Measurements from ENCODE around the gene PPTC7.
"Not testable (repeated sequence)": the region's sequence is repeated elsewhere in the genome, so short reads cannot be mapped to it uniquely, and the experiment has no call there.

PPTC7 gene

GRCh38 chr12:110577864-110578693, 5.0 kb downstream of the PPTC7 start:
- H3K27me3 ChIP-seq (replicated peaks in 2 of 5; ENCODE audit: control insufficient read depth in 4 of 5, insufficient read depth in 5 of 5, low read length in 4 of 5) = no peaks in the 10 kb centered on the region
- peaks cover 15 to 58% (median 42%) of the 10 kb centered on the region in 4 experiments for H3K4me1 ChIP-seq (ENCODE audit: control extremely low read depth in 1 of 4, control insufficient read depth in 4 of 4, insufficient read depth in 4 of 4, low read length in 3 of 4)
- peaks cover 0 to 3% (median 0%) of the 10 kb centered on the region in 4 experiments for H3K36me3 ChIP-seq (ENCODE audit: control insufficient read depth in 4 of 4, insufficient read depth in 4 of 4, low read length in 3 of 4)
- WGBS (ENCODE audit: insufficient coverage) = 30% methylated on average over 3 of the region's 8 CpGs
- peaks cover 0 to 2% (median 0%) of the 10 kb centered on the region in 5 experiments for H3K9me3 ChIP-seq (ENCODE audit: control extremely low read depth in 1 of 5, control insufficient read depth in 4 of 5, insufficient read depth in 2 of 5, low read depth in 1 of 5, low read length in 4 of 5)
- POLR2A ChIA-PET = no interaction called here
- DNase-seq = peak in 2 of 3 donors; percentile 62 to 75
- peak overlapping the region in 1 of 2 experiments; percentile 69 for H3K27ac ChIP-seq (ENCODE audit: insufficient read depth in 1 of 2, low read depth in 1 of 2, low read length in 2 of 2, poor library complexity in 1 of 2, severe bottlenecking in 2 of 2)
- H3K4me3 ChIP-seq (ENCODE audit: control insufficient read depth in 1 of 7, extremely low read depth in 1 of 7, insufficient read depth in 4 of 7, low read depth in 2 of 7, low read length in 6 of 7) = peak overlapping the region in 1 of 7 experiments; percentile 25
- CTCF ChIA-PET = interaction anchor here (1.3 to 1.5 kb wide), 3 partner anchors 12 to 23 kb away, joined by 3 to 6 read pairs (median 3); no protein-coding TSS in a partner anchor

DNA sequence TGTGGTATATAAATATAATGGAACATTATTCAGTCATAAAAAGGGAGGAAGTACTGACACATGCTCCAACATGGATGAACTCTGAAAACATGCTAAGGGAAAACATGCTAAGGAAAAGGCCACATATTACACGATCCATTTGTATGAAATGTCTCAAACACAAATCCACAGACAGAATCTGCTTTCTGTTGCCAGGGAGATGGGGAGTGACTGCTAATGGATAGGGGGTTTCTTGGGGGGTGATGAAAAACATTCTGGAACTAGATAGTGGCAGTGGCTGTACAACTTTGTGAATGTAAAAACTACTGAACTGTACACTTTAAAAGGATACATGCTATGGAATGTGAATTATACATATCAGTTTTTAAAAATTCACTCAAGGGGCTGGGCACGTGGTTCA, 6.6 kb downstream of the PPTC7 start:
- Histone ChIP-seq H3K27ac (ENCODE audit: insufficient read depth in 1 of 2, low read depth in 1 of 2, low read length in 2 of 2, poor library complexity in 1 of 2, severe bottlenecking in 2 of 2) (no peak overlapping the region), H3K27me3 (replicated peaks in 2 of 5; ENCODE audit: control insufficient read depth in 4 of 5, insufficient read depth in 5 of 5, low read length in 4 of 5) (no peaks in the 10 kb centered on the region), H3K4me3 (ENCODE audit: control insufficient read depth in 1 of 7, extremely low read depth in 1 of 7, insufficient read depth in 4 of 7, low read depth in 2 of 7, low read length in 6 of 7) (no peak overlapping the region), H3K36me3 (ENCODE audit: control insufficient read depth in 4 of 4, insufficient read depth in 4 of 4, low read length in 3 of 4) (peaks cover 0 to 4% (median 2%) of the 10 kb centered on the region in 4 experiments), H3K4me1 (ENCODE audit: control extremely low read depth in 1 of 4, control insufficient read depth in 4 of 4, insufficient read depth in 4 of 4, low read length in 3 of 4) (peaks cover 11 to 50% (median 34%) of the 10 kb centered on the region in 4 experiments), H3K9me3 (ENCODE audit: control extremely low read depth in 1 of 5, control insufficient read depth in 4 of 5, insufficient read depth in 2 of 5, low read depth in 1 of 5, low read length in 4 of 5) (peaks cover 0 to 13% (median 2%) of the 10 kb centered on the region in 5 experiments)
- ChIA-PET POLR2A (no interaction called here), CTCF (interaction anchor here (1.2 to 3.9 kb wide), 4 partner anchors 8 to 28 kb away, joined by 3 to 16 read pairs (median 8); no protein-coding TSS in a partner anchor)
- WGBS (ENCODE audit: insufficient coverage) = no CpG with 5 or more reads among the region's 2 CpGs
- DNase-seq = no peak

DNA sequence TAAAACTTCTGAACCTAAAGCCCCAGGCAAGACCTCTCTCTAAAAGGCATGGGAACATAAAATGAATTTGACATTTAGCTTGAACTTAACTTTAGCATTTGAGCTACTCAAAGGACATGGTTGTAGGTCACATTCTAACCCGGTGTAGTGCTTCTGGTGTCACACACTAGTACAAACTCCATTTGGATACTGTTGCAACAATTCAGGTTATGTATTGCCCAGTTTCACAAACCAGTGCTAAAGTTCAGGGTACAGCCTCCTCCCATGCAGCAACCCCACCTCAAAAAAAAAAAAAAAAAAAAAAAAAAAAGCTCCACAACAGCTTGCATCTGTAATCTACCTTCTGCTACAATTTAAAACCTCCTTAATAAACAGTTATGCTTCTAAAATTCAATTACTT, 7.8 kb downstream of the PPTC7 start:
- no peak for DNase-seq
- H3K27ac ChIP-seq (ENCODE audit: insufficient read depth in 1 of 2, low read depth in 1 of 2, low read length in 2 of 2, poor library complexity in 1 of 2, severe bottlenecking in 2 of 2) = no peak overlapping the region
- peaks cover 0 to 4% (median 2%) of the 10 kb centered on the region in 4 experiments for H3K36me3 ChIP-seq (ENCODE audit: control insufficient read depth in 4 of 4, insufficient read depth in 4 of 4, low read length in 3 of 4)
- peaks cover 0 to 15% (median 2%) of the 10 kb centered on the region in 5 experiments for H3K9me3 ChIP-seq (ENCODE audit: control extremely low read depth in 1 of 5, control insufficient read depth in 4 of 5, insufficient read depth in 2 of 5, low read depth in 1 of 5, low read length in 4 of 5)
- H3K4me3 ChIP-seq (ENCODE audit: control insufficient read depth in 1 of 7, extremely low read depth in 1 of 7, insufficient read depth in 4 of 7, low read depth in 2 of 7, low read length in 6 of 7) = no peak overlapping the region
- 75% methylated on average over 1 of the region's 1 CpG for WGBS (ENCODE audit: insufficient coverage)
- H3K27me3 ChIP-seq (replicated peaks in 2 of 5; ENCODE audit: control insufficient read depth in 4 of 5, insufficient read depth in 5 of 5, low read length in 4 of 5) = no peaks in the 10 kb centered on the region
- CTCF ChIA-PET = interaction anchor here (1.2 to 3.9 kb wide), 5 partner anchors 9 to 27 kb away, joined by 3 to 16 read pairs (median 9); no protein-coding TSS in a partner anchor
- H3K4me1 ChIP-seq (ENCODE audit: control extremely low read depth in 1 of 4, control insufficient read depth in 4 of 4, insufficient read depth in 4 of 4, low read length in 3 of 4) = peaks cover 8 to 40% (median 25%) of the 10 kb centered on the region in 4 experiments
- POLR2A ChIA-PET = no interaction called here

DNA sequence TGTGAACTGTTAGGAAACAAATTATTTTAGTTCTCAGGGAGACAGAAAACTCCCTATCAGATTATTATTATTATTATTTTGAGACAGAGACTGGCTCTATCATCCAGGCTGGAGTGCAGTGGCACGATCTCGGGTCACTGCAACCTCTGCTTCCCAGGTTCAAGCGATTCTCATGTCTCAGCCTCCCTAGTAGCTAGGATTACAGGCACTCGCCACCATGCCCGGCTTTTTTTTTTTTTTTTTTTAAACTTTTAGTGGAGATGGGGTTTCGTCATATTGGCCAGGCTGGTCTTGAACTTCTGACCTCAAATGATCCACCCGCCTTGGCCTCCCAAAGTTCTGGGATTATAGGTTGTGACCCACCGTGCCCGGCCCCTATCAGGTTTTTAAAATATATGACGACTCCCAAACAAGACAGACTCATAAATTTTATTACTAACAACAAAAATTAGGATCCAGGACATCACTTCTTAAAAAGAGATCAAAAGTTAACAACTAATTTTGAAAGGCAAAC, 8.3 kb downstream of the PPTC7 start:
- not testable (repeated sequence) for H3K27ac ChIP-seq (ENCODE audit: insufficient read depth in 1 of 2, low read depth in 1 of 2, low read length in 2 of 2, poor library complexity in 1 of 2, severe bottlenecking in 2 of 2); H3K4me3 ChIP-seq (ENCODE audit: control insufficient read depth in 1 of 7, extremely low read depth in 1 of 7, insufficient read depth in 4 of 7, low read depth in 2 of 7, low read length in 6 of 7); DNase-seq; H3K27me3 ChIP-seq (replicated peaks in 2 of 5; ENCODE audit: control insufficient read depth in 4 of 5, insufficient read depth in 5 of 5, low read length in 4 of 5); H3K36me3 ChIP-seq (ENCODE audit: control insufficient read depth in 4 of 4, insufficient read depth in 4 of 4, low read length in 3 of 4)
- peaks cover 8 to 40% (median 25%) of the 10 kb centered on the region in 4 experiments for H3K4me1 ChIP-seq (ENCODE audit: control extremely low read depth in 1 of 4, control insufficient read depth in 4 of 4, insufficient read depth in 4 of 4, low read length in 3 of 4)
- POLR2A ChIA-PET = interaction anchor here (0.6 to 0.7 kb wide), 2 partner anchors 15 to 16 kb away, joined by 3 to 4 read pairs; no protein-coding TSS in a partner anchor
- peaks cover 0 to 15% (median 3%) of the 10 kb centered on the region in 5 experiments for H3K9me3 ChIP-seq (ENCODE audit: control extremely low read depth in 1 of 5, control insufficient read depth in 4 of 5, insufficient read depth in 2 of 5, low read depth in 1 of 5, low read length in 4 of 5)
- CTCF ChIA-PET = interaction anchor here (1.7 to 3.9 kb wide), 5 partner anchors 9 to 28 kb away, joined by 5 to 16 read pairs (median 9); no protein-coding TSS in a partner anchor
- WGBS (ENCODE audit: insufficient coverage) = 89% methylated on average over 5 of the region's 10 CpGs

DNA sequence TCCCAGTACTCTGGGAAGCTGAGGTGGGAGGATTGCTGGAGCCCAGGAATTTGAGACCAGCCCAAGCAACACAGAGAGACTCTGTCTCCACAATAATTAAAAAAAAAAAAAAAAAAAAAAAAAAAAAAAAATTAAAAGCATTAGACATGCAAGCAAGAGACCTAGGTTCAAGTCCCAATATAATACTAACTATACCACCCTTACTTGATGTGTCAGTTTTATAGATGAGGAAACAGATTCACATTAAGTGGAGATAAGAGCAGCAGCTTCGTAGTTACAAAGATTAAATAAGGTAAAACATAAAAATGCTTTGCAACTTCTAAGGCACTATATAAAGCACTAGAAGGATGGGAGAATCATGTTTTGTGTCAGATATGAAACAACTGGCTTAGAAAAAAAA, 9.1 kb downstream of the PPTC7 start:
- peaks cover 0 to 20% (median 5%) of the 10 kb centered on the region in 5 experiments for H3K9me3 ChIP-seq (ENCODE audit: control extremely low read depth in 1 of 5, control insufficient read depth in 4 of 5, insufficient read depth in 2 of 5, low read depth in 1 of 5, low read length in 4 of 5)
- H3K27me3 ChIP-seq (replicated peaks in 2 of 5; ENCODE audit: control insufficient read depth in 4 of 5, insufficient read depth in 5 of 5, low read length in 4 of 5) = no peaks in the 10 kb centered on the region
- POLR2A ChIA-PET = interaction anchor here (0.6 to 0.7 kb wide), 2 partner anchors 14 to 16 kb away, joined by 3 to 4 read pairs; no protein-coding TSS in a partner anchor
- no peak overlapping the region for H3K27ac ChIP-seq (ENCODE audit: insufficient read depth in 1 of 2, low read depth in 1 of 2, low read length in 2 of 2, poor library complexity in 1 of 2, severe bottlenecking in 2 of 2)
- no peak for DNase-seq
- no peak overlapping the region for H3K4me3 ChIP-seq (ENCODE audit: control insufficient read depth in 1 of 7, extremely low read depth in 1 of 7, insufficient read depth in 4 of 7, low read depth in 2 of 7, low read length in 6 of 7)
- no CpG with 5 or more reads among the region's 1 CpG for WGBS (ENCODE audit: insufficient coverage)
- CTCF ChIA-PET = interaction anchor here (1.0 to 3.9 kb wide), 5 partner anchors 9 to 29 kb away, joined by 3 to 16 read pairs (median 7); no protein-coding TSS in a partner anchor
- peaks cover 0 to 4% (median 2%) of the 10 kb centered on the region in 4 experiments for H3K36me3 ChIP-seq (ENCODE audit: control insufficient read depth in 4 of 4, insufficient read depth in 4 of 4, low read length in 3 of 4)
- peaks cover 8 to 35% (median 22%) of the 10 kb centered on the region in 4 experiments for H3K4me1 ChIP-seq (ENCODE audit: control extremely low read depth in 1 of 4, control insufficient read depth in 4 of 4, insufficient read depth in 4 of 4, low read length in 3 of 4)

GRCh38 chr12:110570798-110571197, 12.3 kb downstream of the PPTC7 start:
- H3K27me3 ChIP-seq (replicated peaks in 2 of 5; ENCODE audit: control insufficient read depth in 4 of 5, insufficient read depth in 5 of 5, low read length in 4 of 5); H3K36me3 ChIP-seq (ENCODE audit: control insufficient read depth in 4 of 4, insufficient read depth in 4 of 4, low read length in 3 of 4); CTCF ChIA-PET; DNase-seq; H3K27ac ChIP-seq (ENCODE audit: insufficient read depth in 1 of 2, low read depth in 1 of 2, low read length in 2 of 2, poor library complexity in 1 of 2, severe bottlenecking in 2 of 2); POLR2A ChIA-PET; H3K4me3 ChIP-seq (ENCODE audit: control insufficient read depth in 1 of 7, extremely low read depth in 1 of 7, insufficient read depth in 4 of 7, low read depth in 2 of 7, low read length in 6 of 7): not testable (repeated sequence)
- 100% methylated on average over 5 of the region's 16 CpGs for WGBS (ENCODE audit: insufficient coverage)
- H3K9me3 ChIP-seq (ENCODE audit: control extremely low read depth in 1 of 5, control insufficient read depth in 4 of 5, insufficient read depth in 2 of 5, low read depth in 1 of 5, low read length in 4 of 5) = peaks cover 0 to 20% (median 5%) of the 10 kb centered on the region in 5 experiments
- H3K4me1 ChIP-seq (ENCODE audit: control extremely low read depth in 1 of 4, control insufficient read depth in 4 of 4, insufficient read depth in 4 of 4, low read length in 3 of 4) = peaks cover 0 to 28% (median 12%) of the 10 kb centered on the region in 4 experiments
